Effector memory CD4-positive, alpha-beta T cell (primary cell): ENCODE results near the gene GINS2.

Source experiments
- DNase-seq, 3 donors: peaks; one replicate each; pipeline ENCODE4 v3.0.0-alpha.2; 2020
- H3K27ac ChIP-seq: 2 replicates; pipeline ENCODE4 v1.7.0; 2013; ENCODE audit warnings: mild to moderate bottlenecking, low read length, moderate library complexity; ENCODE audit not compliant: insufficient read depth, poor library complexity, severe bottlenecking
- H3K27me3 ChIP-seq: replicated peaks from 2 replicates; pipeline ENCODE4 v1.7.0; 2013; ENCODE audit warnings: mild to moderate bottlenecking, low read length; ENCODE audit not compliant: insufficient read depth, control insufficient read depth, poor library complexity, severe bottlenecking
- H3K36me3 ChIP-seq: 2 replicates; pipeline ENCODE4 v1.7.0; 2013; ENCODE audit warnings: mild to moderate bottlenecking, low read length, moderate library complexity; ENCODE audit not compliant: control insufficient read depth, insufficient read depth
- H3K4me1 ChIP-seq: 2 replicates; pipeline ENCODE4 v1.7.0; 2013; ENCODE audit warnings: low read length, mild to moderate bottlenecking; ENCODE audit not compliant: control insufficient read depth, insufficient read depth, poor library complexity, severe bottlenecking
- H3K4me3 ChIP-seq: 2 replicates; pipeline ENCODE4 v1.7.0; 2013; ENCODE audit warnings: low read length, low read depth, mild to moderate bottlenecking; ENCODE audit not compliant: insufficient read depth, poor library complexity, severe bottlenecking
- H3K9me3 ChIP-seq: 2 replicates; pipeline ENCODE4 v1.7.0; 2013; ENCODE audit warnings: mild to moderate bottlenecking, low read length, moderate library complexity; ENCODE audit not compliant: control insufficient read depth

Gene GINS2

GRCh38 chr16:85629326-85629725 lies 59.4 kb downstream of the GINS2 start:
- no peaks in the 10 kb centered on the region for H3K4me1 ChIP-seq
- H3K4me3 ChIP-seq: no peak overlapping the region
- no peaks in the 10 kb centered on the region for H3K36me3 ChIP-seq
- H3K9me3 ChIP-seq: peaks cover 6% of the 10 kb centered on the region
- no peak for DNase-seq
- no peak overlapping the region for H3K27ac ChIP-seq
- no peaks in the 10 kb centered on the region for H3K27me3 ChIP-seq

GRCh38 chr16:85628645-85629044 lies 60.1 kb downstream of the GINS2 start:
- no peak for DNase-seq
- Histone ChIP-seq H3K27me3 (no peaks in the 10 kb centered on the region), H3K36me3 (no peaks in the 10 kb centered on the region), H3K27ac (no peak overlapping the region), H3K4me3 (no peak overlapping the region), H3K9me3 (peaks cover 6% of the 10 kb centered on the region), H3K4me1 (no peaks in the 10 kb centered on the region)

- Histone ChIP-seq H3K9me3 (peaks cover 6% of the 10 kb centered on the region), H3K4me3 (no peak overlapping the region), H3K27ac (no peak overlapping the region), H3K27me3 (no peaks in the 10 kb centered on the region), H3K4me1 (no peaks in the 10 kb centered on the region), H3K36me3 (no peaks in the 10 kb centered on the region)
- no peak for DNase-seq
Measured at GRCh38 chr16:85628265-85628556, 60.5 kb downstream of the GINS2 start.

GRCh38 chr16:85627526-85628264 lies 61.1 kb downstream of the GINS2 start:
- no peaks in the 10 kb centered on the region for H3K27me3 ChIP-seq
- peaks cover 6% of the 10 kb centered on the region for H3K9me3 ChIP-seq
- no peak for DNase-seq
- H3K36me3 ChIP-seq: no peaks in the 10 kb centered on the region
- H3K27ac ChIP-seq: no peak overlapping the region
- no peaks in the 10 kb centered on the region for H3K4me1 ChIP-seq
- H3K4me3 ChIP-seq: no peak overlapping the region

- Histone ChIP-seq H3K4me3 (no peak overlapping the region), H3K4me1 (no peaks in the 10 kb centered on the region), H3K27me3 (no peaks in the 10 kb centered on the region), H3K9me3 (peaks cover 6% of the 10 kb centered on the region), H3K36me3 (no peaks in the 10 kb centered on the region), H3K27ac (no peak overlapping the region)
- no peak for DNase-seq
Measured at GRCh38 chr16:85627089-85627488, 61.7 kb downstream of the GINS2 start.
